OCI-LY1 (cell line): ENCODE results near the gene TSNAX.

ENCODE experiments used
- H2AFZ ChIP-seq: fragments of 200-600 bp; sonication (generic), shearing (Covaris generic); 2 replicates; pipeline ENCODE4 v1.6.0; 2014; ENCODE audit warnings: antibody characterized with exemption, mild to moderate bottlenecking, low read length
- H3F3A ChIP-seq: fragments of 200-600 bp; sonication (generic), shearing (Covaris generic); 2 replicates; pipeline ENCODE4 v1.6.0; 2014; ENCODE audit warnings: mild to moderate bottlenecking, antibody characterized with exemption, low read length, moderate library complexity; ENCODE audit not compliant: insufficient read depth
- H3K27ac ChIP-seq: fragments of 200-600 bp; sonication (generic); 2 replicates; pipeline ENCODE4 v1.5.1; 2014; ENCODE audit warnings: low read length, mixed run types, mild to moderate bottlenecking, low read depth; ENCODE audit not compliant: poor library complexity, severe bottlenecking
- H3K27me3 ChIP-seq: fragments of 200-600 bp; sonication (generic); 2 replicates; pipeline ENCODE4 v1.6.0; 2014; ENCODE audit warnings: antibody characterized with exemption, mild to moderate bottlenecking, low read length, moderate library complexity; ENCODE audit not compliant: insufficient read depth
- H3K36me3 ChIP-seq: fragments of 200-600 bp; sonication (generic); 2 replicates; pipeline ENCODE4 v1.6.1; 2014; ENCODE audit warnings: mild to moderate bottlenecking, antibody characterized with exemption, low read length, moderate library complexity, mixed read lengths; ENCODE audit not compliant: insufficient read depth
- H3K4me1 ChIP-seq: fragments of 200-600 bp; sonication (generic); 2 replicates; pipeline ENCODE4 v1.5.1; 2014; ENCODE audit warnings: mild to moderate bottlenecking, low read length, moderate library complexity; ENCODE audit not compliant: insufficient read depth, severe bottlenecking
- H3K4me2 ChIP-seq: fragments of 200-600 bp; sonication (generic), shearing (Covaris generic); 2 replicates; pipeline ENCODE4 v1.6.1; 2014; ENCODE audit warnings: low read length
- H3K4me3 ChIP-seq: fragments of 200-600 bp; sonication (generic); 2 replicates; pipeline ENCODE4 v1.5.1; 2014; ENCODE audit warnings: low read length, low read depth, mild to moderate bottlenecking, mixed read lengths; ENCODE audit not compliant: poor library complexity, severe bottlenecking
- H3K79me2 ChIP-seq: fragments of 200-600 bp; shearing (Covaris generic); 2 replicates; pipeline ENCODE4 v1.6.1; 2016; ENCODE audit warnings: mixed run types, low read length, mixed read lengths; ENCODE audit not compliant: insufficient read depth
- H3K9ac ChIP-seq: fragments of 200-600 bp; sonication (generic), shearing (Covaris generic); 2 replicates; pipeline ENCODE4 v1.6.1; 2014; ENCODE audit warnings: mild to moderate bottlenecking, low read length, mixed read lengths
- H3K9me2 ChIP-seq: fragments of 200-600 bp; sonication (generic), shearing (Covaris generic); 2 replicates; pipeline ENCODE4 v1.6.1; 2014; ENCODE audit warnings: low read depth, mild to moderate bottlenecking, low read length, mixed read lengths
- H3K9me3 ChIP-seq: fragments of 200-600 bp; shearing (Covaris generic); 2 replicates; pipeline ENCODE4 v1.6.1; 2014; ENCODE audit warnings: low read length, mixed read lengths
- H4K20me1 ChIP-seq: fragments of 200-600 bp; sonication (generic), shearing (Covaris generic); 2 replicates; pipeline ENCODE4 v1.6.0; 2016; ENCODE audit warnings: mild to moderate bottlenecking, low read length; ENCODE audit not compliant: insufficient read depth
- EZH2 ChIP-seq: fragments of 200-600 bp; sonication (generic), shearing (Covaris generic); IDR thresholded peaks from 2 replicates; pipeline ENCODE4 v1.8.0; 2017; ENCODE audit warnings: borderline replicate concordance, mixed run types, mild to moderate bottlenecking, antibody characterized with exemption, low read length, moderate library complexity, mixed read lengths
- TF ChIP-seq, protein P1 (sequence below): fragments of 200-600 bp; sonication (generic), shearing (Covaris generic); IDR thresholded peaks from 2 replicates; pipeline ENCODE4 v1.5.1; 2017; ENCODE audit warnings: mild to moderate bottlenecking, antibody characterized with exemption, low read length, moderate library complexity, mixed read lengths

TSNAX gene

DNA sequence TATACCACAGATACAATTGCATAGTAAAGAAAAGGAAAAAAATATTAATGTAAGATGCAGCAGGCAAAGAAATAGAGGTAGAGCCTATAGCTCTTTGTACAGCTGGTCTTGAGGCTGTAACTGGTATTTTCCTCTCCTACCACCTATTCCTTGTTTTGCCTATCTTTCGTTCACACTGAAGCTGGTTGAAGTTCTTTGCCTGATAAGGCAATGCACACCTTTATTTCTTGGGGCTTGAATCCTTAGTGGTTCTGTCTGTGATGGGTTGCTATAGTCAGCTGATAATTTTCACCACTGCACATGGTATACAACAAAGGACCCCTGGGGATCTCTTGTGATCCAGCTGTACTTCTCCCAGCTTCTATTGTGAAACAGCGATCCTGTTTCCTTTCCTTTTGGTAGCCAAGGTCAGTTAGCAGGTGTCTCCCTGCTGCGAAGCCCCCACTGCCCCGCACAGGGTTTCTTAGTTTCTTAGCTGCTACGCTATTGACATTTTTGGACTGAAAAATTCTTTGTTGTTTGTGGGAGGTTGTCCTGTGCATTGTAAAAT, 9.9 kb upstream of the TSNAX start:
- no peaks in the 10 kb centered on the region for H3K9me2 ChIP-seq
- no peak overlapping the region for H3K4me2 ChIP-seq
- H3K9ac ChIP-seq, result no peak overlapping the region
- H2AFZ ChIP-seq, result no peak overlapping the region
- H3K79me2 ChIP-seq, result no peaks in the 10 kb centered on the region
- H3K27ac ChIP-seq, result no peak overlapping the region
- H3F3A ChIP-seq, result no peaks in the 10 kb centered on the region
- no peak overlapping the region for H3K4me3 ChIP-seq
- H4K20me1 ChIP-seq, result no peaks in the 10 kb centered on the region
- TF ChIP-seq, protein P1, sequence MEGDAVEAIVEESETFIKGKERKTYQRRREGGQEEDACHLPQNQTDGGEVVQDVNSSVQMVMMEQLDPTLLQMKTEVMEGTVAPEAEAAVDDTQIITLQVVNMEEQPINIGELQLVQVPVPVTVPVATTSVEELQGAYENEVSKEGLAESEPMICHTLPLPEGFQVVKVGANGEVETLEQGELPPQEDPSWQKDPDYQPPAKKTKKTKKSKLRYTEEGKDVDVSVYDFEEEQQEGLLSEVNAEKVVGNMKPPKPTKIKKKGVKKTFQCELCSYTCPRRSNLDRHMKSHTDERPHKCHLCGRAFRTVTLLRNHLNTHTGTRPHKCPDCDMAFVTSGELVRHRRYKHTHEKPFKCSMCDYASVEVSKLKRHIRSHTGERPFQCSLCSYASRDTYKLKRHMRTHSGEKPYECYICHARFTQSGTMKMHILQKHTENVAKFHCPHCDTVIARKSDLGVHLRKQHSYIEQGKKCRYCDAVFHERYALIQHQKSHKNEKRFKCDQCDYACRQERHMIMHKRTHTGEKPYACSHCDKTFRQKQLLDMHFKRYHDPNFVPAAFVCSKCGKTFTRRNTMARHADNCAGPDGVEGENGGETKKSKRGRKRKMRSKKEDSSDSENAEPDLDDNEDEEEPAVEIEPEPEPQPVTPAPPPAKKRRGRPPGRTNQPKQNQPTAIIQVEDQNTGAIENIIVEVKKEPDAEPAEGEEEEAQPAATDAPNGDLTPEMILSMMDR, result no peak
- no peak for TF ChIP-seq EZH2
- H3K36me3 ChIP-seq, result no peaks in the 10 kb centered on the region
- H3K4me1 ChIP-seq, result no peaks in the 10 kb centered on the region
- H3K9me3 ChIP-seq, result no peaks in the 10 kb centered on the region
- no peaks in the 10 kb centered on the region for H3K27me3 ChIP-seq

DNA sequence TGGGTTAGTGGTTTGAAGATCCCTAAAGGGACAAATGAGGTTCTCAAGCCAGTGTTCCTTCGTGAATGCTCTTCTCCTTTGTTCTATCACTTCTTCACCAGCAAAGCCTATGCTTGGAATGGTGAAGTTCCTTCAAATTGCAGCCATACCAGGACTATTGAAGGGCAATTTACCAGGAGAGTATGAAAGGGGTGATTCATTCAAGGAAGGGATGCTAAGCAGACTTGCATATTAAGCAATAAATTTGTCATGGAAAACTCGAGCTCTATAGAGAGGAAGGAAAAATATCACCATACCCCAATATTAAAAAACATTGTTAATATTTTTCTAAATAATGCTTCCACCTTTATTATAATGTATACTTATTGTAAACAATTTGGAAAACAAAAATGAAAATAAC, 9.3 kb upstream of the TSNAX start:
- Histone ChIP-seq H3K36me3 (no peaks in the 10 kb centered on the region), H3K79me2 (no peaks in the 10 kb centered on the region), H3K9ac (no peak overlapping the region), H2AFZ (no peak overlapping the region), H4K20me1 (no peaks in the 10 kb centered on the region), H3K4me2 (no peak overlapping the region), H3K27ac (no peak overlapping the region), H3K27me3 (no peaks in the 10 kb centered on the region), H3K9me2 (no peaks in the 10 kb centered on the region), H3K4me1 (no peaks in the 10 kb centered on the region), H3K9me3 (no peaks in the 10 kb centered on the region), H3K4me3 (no peak overlapping the region), H3F3A (no peaks in the 10 kb centered on the region)
- TF ChIP-seq, protein P1, result no peak
- TF ChIP-seq EZH2, result no peak

DNA sequence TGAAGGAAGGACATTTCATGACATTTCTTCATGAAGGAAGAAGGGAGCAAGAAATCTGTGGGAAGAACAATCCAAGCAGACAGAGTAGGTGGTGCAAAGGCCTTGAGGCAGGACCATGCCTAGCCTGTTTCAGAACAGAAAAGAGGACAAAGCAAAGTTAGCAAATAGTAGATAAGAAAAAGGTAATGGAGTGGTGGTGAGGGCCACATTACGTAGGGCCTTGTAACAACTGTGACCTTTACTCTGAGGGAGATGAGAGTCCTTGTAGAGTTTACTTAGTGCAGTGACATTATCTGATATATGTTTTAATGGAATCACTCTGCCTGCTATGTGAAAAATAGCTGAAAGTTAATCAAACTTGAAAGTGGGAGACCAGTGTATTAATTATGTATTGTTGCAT, 6.4 kb upstream of the TSNAX start:
- H3K27me3 ChIP-seq, result no peaks in the 10 kb centered on the region
- no peak overlapping the region for H3K27ac ChIP-seq
- no peak overlapping the region for H3K4me2 ChIP-seq
- TF ChIP-seq, protein P1, result no peak
- no peak for TF ChIP-seq EZH2
- no peaks in the 10 kb centered on the region for H3K36me3 ChIP-seq
- no peaks in the 10 kb centered on the region for H3K9me3 ChIP-seq
- H2AFZ ChIP-seq, result no peak overlapping the region
- no peaks in the 10 kb centered on the region for H3K79me2 ChIP-seq
- H3K9ac ChIP-seq, result no peak overlapping the region
- no peaks in the 10 kb centered on the region for H3F3A ChIP-seq
- no peak overlapping the region for H3K4me3 ChIP-seq
- no peaks in the 10 kb centered on the region for H3K4me1 ChIP-seq
- no peaks in the 10 kb centered on the region for H3K9me2 ChIP-seq
- no peaks in the 10 kb centered on the region for H4K20me1 ChIP-seq
